ENCODE data around the gene UACA. TPM values are rescaled to one million over a fixed set of nuclear protein-coding genes. Genes with fewer than 3 reads are reported as not detected.
A peak's percentile ranks its signal among the peaks of the same experiment; 100 is the strongest.

The UACA gene, protein sequence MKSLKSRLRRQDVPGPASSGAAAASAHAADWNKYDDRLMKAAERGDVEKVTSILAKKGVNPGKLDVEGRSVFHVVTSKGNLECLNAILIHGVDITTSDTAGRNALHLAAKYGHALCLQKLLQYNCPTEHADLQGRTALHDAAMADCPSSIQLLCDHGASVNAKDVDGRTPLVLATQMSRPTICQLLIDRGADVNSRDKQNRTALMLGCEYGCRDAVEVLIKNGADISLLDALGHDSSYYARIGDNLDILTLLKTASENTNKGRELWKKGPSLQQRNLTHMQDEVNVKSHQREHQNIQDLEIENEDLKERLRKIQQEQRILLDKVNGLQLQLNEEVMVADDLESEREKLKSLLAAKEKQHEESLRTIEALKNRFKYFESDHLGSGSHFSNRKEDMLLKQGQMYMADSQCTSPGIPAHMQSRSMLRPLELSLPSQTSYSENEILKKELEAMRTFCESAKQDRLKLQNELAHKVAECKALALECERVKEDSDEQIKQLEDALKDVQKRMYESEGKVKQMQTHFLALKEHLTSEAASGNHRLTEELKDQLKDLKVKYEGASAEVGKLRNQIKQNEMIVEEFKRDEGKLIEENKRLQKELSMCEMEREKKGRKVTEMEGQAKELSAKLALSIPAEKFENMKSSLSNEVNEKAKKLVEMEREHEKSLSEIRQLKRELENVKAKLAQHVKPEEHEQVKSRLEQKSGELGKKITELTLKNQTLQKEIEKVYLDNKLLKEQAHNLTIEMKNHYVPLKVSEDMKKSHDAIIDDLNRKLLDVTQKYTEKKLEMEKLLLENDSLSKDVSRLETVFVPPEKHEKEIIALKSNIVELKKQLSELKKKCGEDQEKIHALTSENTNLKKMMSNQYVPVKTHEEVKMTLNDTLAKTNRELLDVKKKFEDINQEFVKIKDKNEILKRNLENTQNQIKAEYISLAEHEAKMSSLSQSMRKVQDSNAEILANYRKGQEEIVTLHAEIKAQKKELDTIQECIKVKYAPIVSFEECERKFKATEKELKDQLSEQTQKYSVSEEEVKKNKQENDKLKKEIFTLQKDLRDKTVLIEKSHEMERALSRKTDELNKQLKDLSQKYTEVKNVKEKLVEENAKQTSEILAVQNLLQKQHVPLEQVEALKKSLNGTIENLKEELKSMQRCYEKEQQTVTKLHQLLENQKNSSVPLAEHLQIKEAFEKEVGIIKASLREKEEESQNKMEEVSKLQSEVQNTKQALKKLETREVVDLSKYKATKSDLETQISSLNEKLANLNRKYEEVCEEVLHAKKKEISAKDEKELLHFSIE (N-terminal part only)
- total RNA-seq (1 to 10 TPM; 1.1 to 1.5 TPM), total RNA-seq (0 to 14.9 (median 1.2) reads per million in 172 experiments)
- polyA plus RNA-seq (2013, experiment 1 of 2), result 0.32 TPM
- polyA plus RNA-seq (2013, experiment 2 of 2), result 2.0 TPM

DNA sequence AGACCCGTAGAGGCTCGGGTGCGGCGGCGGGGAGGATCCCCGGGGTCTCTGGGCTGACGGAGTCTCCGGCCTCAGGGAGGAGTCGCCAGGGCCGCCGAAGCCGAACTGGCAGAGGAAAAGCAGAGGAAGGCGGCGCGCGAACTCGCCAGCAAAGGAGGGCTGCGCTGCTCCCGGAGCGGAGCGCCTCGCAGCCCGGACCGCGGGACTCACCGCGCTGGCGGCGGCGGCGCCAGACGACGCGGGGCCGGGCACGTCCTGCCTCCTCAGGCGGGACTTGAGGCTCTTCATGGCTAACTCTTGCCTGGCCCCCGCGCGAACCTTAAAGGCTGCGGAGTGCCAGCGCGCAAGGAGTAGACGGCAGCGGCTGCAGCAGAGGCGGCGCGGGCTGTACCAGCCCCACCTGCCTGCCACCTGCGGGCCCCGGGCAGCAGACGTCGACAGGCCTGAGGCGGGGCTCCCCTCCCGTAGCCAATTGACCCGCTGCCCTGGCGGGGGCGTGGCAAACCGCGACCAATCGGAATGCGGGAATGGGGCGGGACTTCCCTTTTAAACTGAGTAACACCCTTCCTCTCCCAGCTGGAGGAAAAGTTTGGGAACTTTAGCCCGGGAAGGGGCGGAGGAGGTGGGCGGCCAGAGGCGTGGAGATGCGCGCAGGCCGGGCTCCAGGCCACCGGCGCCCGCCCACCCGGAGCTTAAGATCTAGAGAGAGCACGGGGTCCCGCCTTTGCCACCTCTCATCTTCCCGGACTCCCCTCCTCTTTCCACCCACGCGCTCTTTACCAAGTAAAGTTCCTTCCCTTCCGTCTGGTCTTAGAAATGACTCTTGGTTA lies at the start of gene UACA:
Gene UACA (minus strand): TSS at position 439 of the 830 bp plus-strand sequence. CDS start 151 bp downstream, at position 288.
- CTCF ChIA-PET, result no interaction called here

DNA sequence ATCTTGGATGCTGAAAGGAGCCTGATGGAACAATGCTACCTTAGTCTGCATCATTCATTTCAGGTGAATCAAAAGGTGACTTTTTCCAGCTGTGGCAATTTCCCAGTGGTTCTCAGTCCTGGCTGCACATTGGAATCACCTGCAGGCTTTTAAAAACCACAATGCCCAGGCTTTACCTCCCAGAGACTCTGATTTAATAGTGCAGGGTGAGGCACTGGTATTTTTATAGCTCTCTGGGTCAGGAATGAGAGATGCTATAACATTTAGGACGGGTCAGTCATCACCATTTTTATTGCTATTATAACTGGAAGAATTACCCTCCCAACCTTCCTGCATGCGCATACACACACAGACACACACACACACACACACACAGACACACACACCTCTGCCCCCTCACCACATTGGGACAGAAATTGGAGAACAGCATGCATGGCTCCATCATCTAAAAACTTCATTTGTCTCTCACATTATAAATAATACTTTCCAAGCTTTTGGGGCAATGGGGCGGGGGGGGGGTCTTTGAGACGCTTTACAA lies 49.5 kb upstream of the UACA start:
- Mint-ChIP-seq H3K9me3 (no peaks in the 10 kb centered on the region), H3K4me1 (ENCODE audit: low read depth) (no peaks in the 10 kb centered on the region), H3K27ac (no peak overlapping the region), H3K4me3 (no peak overlapping the region), H3K36me3 (ENCODE audit: low read depth) (no peaks in the 10 kb centered on the region), H3K27me3 (peaks cover 15% of the 10 kb centered on the region)
- H3K9me3 ChIP-seq (ENCODE audit: control insufficient read depth in 1 of 2, insufficient read depth in 1 of 2, low read length in 2 of 2), result no peaks in the 10 kb centered on the region
- no peaks in the 10 kb centered on the region for H3K36me3 ChIP-seq (ENCODE audit: insufficient read depth, low read length)
- peaks cover 3 to 4% of the 10 kb centered on the region in 2 experiments for H3K27me3 ChIP-seq (ENCODE audit: control insufficient read depth in 1 of 2, insufficient read depth in 2 of 2, low read length in 2 of 2)
- no peak overlapping the region for H3K27ac ChIP-seq (ENCODE audit: low read depth in 1 of 2, low read length in 2 of 2)
- ChIA-PET CTCF (no interaction called here), POLR2A (no interaction called here)
- H3K4me3 ChIP-seq (ENCODE audit: low read length), result no peak overlapping the region
- ATAC-seq (ENCODE audit: poor library complexity), result no peak
- H3K4me1 ChIP-seq (ENCODE audit: insufficient read depth, low read length), result no peaks in the 10 kb centered on the region
- no peak for DNase-seq
- TF ChIP-seq, protein P1, sequence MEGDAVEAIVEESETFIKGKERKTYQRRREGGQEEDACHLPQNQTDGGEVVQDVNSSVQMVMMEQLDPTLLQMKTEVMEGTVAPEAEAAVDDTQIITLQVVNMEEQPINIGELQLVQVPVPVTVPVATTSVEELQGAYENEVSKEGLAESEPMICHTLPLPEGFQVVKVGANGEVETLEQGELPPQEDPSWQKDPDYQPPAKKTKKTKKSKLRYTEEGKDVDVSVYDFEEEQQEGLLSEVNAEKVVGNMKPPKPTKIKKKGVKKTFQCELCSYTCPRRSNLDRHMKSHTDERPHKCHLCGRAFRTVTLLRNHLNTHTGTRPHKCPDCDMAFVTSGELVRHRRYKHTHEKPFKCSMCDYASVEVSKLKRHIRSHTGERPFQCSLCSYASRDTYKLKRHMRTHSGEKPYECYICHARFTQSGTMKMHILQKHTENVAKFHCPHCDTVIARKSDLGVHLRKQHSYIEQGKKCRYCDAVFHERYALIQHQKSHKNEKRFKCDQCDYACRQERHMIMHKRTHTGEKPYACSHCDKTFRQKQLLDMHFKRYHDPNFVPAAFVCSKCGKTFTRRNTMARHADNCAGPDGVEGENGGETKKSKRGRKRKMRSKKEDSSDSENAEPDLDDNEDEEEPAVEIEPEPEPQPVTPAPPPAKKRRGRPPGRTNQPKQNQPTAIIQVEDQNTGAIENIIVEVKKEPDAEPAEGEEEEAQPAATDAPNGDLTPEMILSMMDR (IDR thresholded peaks at IDR 0.05), result no peak
- intact Hi-C loops (cut with DNase I, micrococcal nuclease), result loop anchor here (1.0 to 10.0 kb wide), 3 partner anchors 134 to 1758 kb away; no protein-coding TSS in a partner anchor

More for the DNA sequence above, at the start of gene UACA:
- H3K27me3 ChIP-seq (ENCODE audit: control insufficient read depth in 1 of 2, insufficient read depth in 2 of 2, low read length in 2 of 2), result peaks cover 28 to 64% of the 10 kb centered on the region in 2 experiments
- peaks cover 19% of the 10 kb centered on the region for H3K4me1 ChIP-seq (ENCODE audit: insufficient read depth, low read length)
- H3K27me3 Mint-ChIP-seq, result peaks cover 57% of the 10 kb centered on the region
- H3K36me3 ChIP-seq (ENCODE audit: insufficient read depth, low read length), result no peaks in the 10 kb centered on the region
- TF ChIP-seq, protein P1 (IDR thresholded peaks at IDR 0.05), result no peak
- H3K9me3 ChIP-seq (ENCODE audit: control insufficient read depth in 1 of 2, insufficient read depth in 1 of 2, low read length in 2 of 2), result peaks cover 0 to 10% of the 10 kb centered on the region in 2 experiments
- intact Hi-C loops (cut with DNase I, micrococcal nuclease), result no loop called here
- POLR2A ChIA-PET, result interaction anchor here (0.8 kb wide), 1 partner anchor 11 kb away, joined by 3 read pairs; no protein-coding TSS in a partner anchor
- no peak within 1 kb of the TSS for H3K27ac Mint-ChIP-seq
- H3K4me3 Mint-ChIP-seq, result peak within 1 kb of the TSS; percentile 84
- peaks cover 24% of the 10 kb centered on the region for H3K4me1 Mint-ChIP-seq (ENCODE audit: low read depth)
- DNase-seq (peak; percentile 24 to 83 (median 61)), ATAC-seq (ENCODE audit: poor library complexity) (peak; percentile 92)
- no peaks in the 10 kb centered on the region for H3K9me3 Mint-ChIP-seq
- no peaks in the 10 kb centered on the region for H3K36me3 Mint-ChIP-seq (ENCODE audit: low read depth)
- no peak within 1 kb of the TSS for H3K27ac ChIP-seq (ENCODE audit: low read depth in 1 of 2, low read length in 2 of 2)
- H3K4me3 ChIP-seq (ENCODE audit: low read length), result peak within 1 kb of the TSS; percentile 55

Measured in CD4-positive, alpha-beta T cell (primary cell).